ENCODE results near the gene PRSS21. TPM values are rescaled to one million over a fixed set of nuclear protein-coding genes. Genes with fewer than 3 reads are reported as not detected.

PRSS21 gene
- total and polyA plus RNA-seq, 10 of the 15 experiments (the other 5 are each of a cell fraction or from before 2014, with no cell fraction given) = 5.3 to 73.4 (median 40.1) TPM; not detected in 1

- no peak for DNase-seq (ENCODE audit: low read depth, low spot score)
- ChIA-PET POLR2A (no interaction called here), SMC1A (ENCODE audit: uncharacterized antibody, unreplicated experiment) (no interaction called here)
These were observed 29.1 kb upstream of the PRSS21 start for GRCh38 chr16:2787961-2788360.

More at GRCh38 chr16:2787961-2788360, 29.1 kb upstream of the PRSS21 start:
- Histone ChIP-seq H4K20me1 (ENCODE audit: control insufficient read depth, insufficient read depth) (no peaks in the 10 kb centered on the region), H3K27me3 (replicated peaks in 1 of 2; ENCODE audit: control insufficient read depth in 2 of 2, insufficient read depth in 2 of 2, low read length in 1 of 2) (peaks cover 2 to 7% of the 10 kb centered on the region in 2 experiments; a peak in 3 of 4 replicates), H3K4me2 (ENCODE audit: control insufficient read depth, insufficient read depth) (no peak overlapping the region), H2AFZ (ENCODE audit: control insufficient read depth, low read depth, low read length) (no peak overlapping the region), H3K79me2 (ENCODE audit: control insufficient read depth, insufficient read depth, low read length) (no peaks in the 10 kb centered on the region), H3K36me3 (ENCODE audit: control insufficient read depth in 2 of 2, insufficient read depth in 2 of 2, low read length in 1 of 2) (no peaks in the 10 kb centered on the region), H3K4me3 (no peak overlapping the region), H3K4me1 (ENCODE audit: control insufficient read depth, insufficient read depth, low read length) (no peaks in the 10 kb centered on the region), H3K27ac (ENCODE audit: control insufficient read depth, insufficient read depth) (no peak overlapping the region), H3K9ac (ENCODE audit: control insufficient read depth, insufficient read depth, low read length) (no peak overlapping the region), H3K9me3 (replicated peaks; ENCODE audit: control insufficient read depth, insufficient read depth, low read length) (no peaks in the 10 kb centered on the region)
- BruUV-seq (replicated peaks) = no TSS peak
- ATAC-seq = no peak
- TF ChIP-seq KDM1A (IDR thresholded peaks at IDR 0.05; ENCODE audit: borderline replicate concordance) (no peak), RBBP5 (conservative IDR thresholded peaks at IDR 0.05) (no peak), YBX1 (IDR thresholded peaks at IDR 0.05) (no peak), DPF2 (IDR thresholded peaks at IDR 0.05) (no peak), NR2C1 (IDR thresholded peaks at IDR 0.05) (no peak), POU2F2 (IDR thresholded peaks at IDR 0.05; ENCODE audit: borderline replicate concordance, low read depth, low read length) (no peak), POLR2A (IDR thresholded peaks at IDR 0.05; ENCODE audit: low read depth, low read length) (no peak), MTA3 (IDR thresholded peaks at IDR 0.05; ENCODE audit: borderline replicate concordance, low read length) (no peak), IRF3 (IDR thresholded peaks at IDR 0.05) (no peak), ZBTB11 (CRISPR knock-in tag; IDR thresholded peaks at IDR 0.05) (no peak), CBX3 (IDR thresholded peaks at IDR 0.05; ENCODE audit: borderline replicate concordance, low read depth) (no peak), FOXM1 (IDR thresholded peaks at IDR 0.05; ENCODE audit: low read depth, low read length) (no peak), BACH1 (IDR thresholded peaks at IDR 0.05; ENCODE audit: borderline replicate concordance) (no peak), ZNF622 (IDR thresholded peaks at IDR 0.05) (no peak)
- CTCF ChIA-PET = no interaction called here
- RAD21 ChIA-PET (ENCODE audit: unreplicated experiment) = no interaction called here
- FAIRE-seq = no peak
- WGBS (ENCODE audit: insufficient coverage, insufficient replicate concordance, low lambda C conversion rate, missing lambda C conversion rate) = 1% methylated on average over 7 of the region's 7 CpGs
- intact Hi-C loops (cut with micrococcal nuclease; ENCODE audit: unreplicated experiment) (no loop called here), in situ Hi-C loops (cut with MboI) (no loop called here)

Measured in GM12878 (cell line).